Suprapubic skin (tissue), 4 donors: Measurements from ENCODE around the gene KLRB1.

Experiments used
- EP300 ChIP-seq: sonication (generic); formaldehyde crosslinking; IDR thresholded peaks from one replicate; pipeline ENCODE4 v1.6.1; 2017; ENCODE audit warnings: antibody characterized with exemption
- POLR2AphosphoS5 ChIP-seq, 3 donors: sonication (generic); formaldehyde crosslinking; IDR thresholded peaks; one replicate each; pipeline ENCODE4 v1.6.1; 2017; ENCODE audit warnings: antibody characterized with exemption in 3 of 3
- TF ChIP-seq, protein P1 (sequence below), 2 donors: fragments of 200-600 bp in 1 of 2; fragments of 450-650 bp in 1 of 2; sonication (generic) in 1 of 2; IDR thresholded peaks; one replicate each; pipeline ENCODE4 v1.5.1; 2016 to 2019; ENCODE audit warnings: antibody characterized with exemption in 2 of 2, mild to moderate bottlenecking in 1 of 2, moderate library complexity in 1 of 2

DNA sequence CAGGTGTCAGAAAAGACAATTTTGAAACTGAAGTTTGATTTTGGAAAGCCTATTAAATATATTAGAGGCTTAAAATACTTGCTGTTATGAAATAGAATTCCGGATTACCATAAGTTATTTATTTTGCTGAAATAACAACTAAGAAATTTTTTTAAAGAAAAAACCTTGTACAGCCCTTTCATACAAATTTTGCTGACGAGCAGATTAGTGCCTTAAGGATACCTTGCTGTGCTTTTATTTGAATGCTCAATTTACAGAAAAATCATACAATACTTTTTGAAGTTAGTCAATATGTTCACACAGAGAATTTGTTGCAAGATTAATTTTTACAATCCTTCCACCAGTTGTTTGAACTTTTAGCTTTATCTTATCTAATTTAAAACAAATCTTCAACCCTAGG lies 32.3 kb upstream of the KLRB1 start:
- TF ChIP-seq EP300 (no peak), POLR2AphosphoS5 (IDR thresholded peaks at IDR 0.05) (no peak)
- TF ChIP-seq, protein P1, sequence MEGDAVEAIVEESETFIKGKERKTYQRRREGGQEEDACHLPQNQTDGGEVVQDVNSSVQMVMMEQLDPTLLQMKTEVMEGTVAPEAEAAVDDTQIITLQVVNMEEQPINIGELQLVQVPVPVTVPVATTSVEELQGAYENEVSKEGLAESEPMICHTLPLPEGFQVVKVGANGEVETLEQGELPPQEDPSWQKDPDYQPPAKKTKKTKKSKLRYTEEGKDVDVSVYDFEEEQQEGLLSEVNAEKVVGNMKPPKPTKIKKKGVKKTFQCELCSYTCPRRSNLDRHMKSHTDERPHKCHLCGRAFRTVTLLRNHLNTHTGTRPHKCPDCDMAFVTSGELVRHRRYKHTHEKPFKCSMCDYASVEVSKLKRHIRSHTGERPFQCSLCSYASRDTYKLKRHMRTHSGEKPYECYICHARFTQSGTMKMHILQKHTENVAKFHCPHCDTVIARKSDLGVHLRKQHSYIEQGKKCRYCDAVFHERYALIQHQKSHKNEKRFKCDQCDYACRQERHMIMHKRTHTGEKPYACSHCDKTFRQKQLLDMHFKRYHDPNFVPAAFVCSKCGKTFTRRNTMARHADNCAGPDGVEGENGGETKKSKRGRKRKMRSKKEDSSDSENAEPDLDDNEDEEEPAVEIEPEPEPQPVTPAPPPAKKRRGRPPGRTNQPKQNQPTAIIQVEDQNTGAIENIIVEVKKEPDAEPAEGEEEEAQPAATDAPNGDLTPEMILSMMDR (IDR thresholded peaks at IDR 0.05) = no peak
